ENCODE measurements around the gene SS18L1. TPM values are rescaled to one million over a fixed set of nuclear protein-coding genes. Genes with fewer than 3 reads are reported as not detected.

The SS18L1 gene
- total and polyA plus RNA-seq, 2 donors: 8.8 to 18.0 TPM

DNA sequence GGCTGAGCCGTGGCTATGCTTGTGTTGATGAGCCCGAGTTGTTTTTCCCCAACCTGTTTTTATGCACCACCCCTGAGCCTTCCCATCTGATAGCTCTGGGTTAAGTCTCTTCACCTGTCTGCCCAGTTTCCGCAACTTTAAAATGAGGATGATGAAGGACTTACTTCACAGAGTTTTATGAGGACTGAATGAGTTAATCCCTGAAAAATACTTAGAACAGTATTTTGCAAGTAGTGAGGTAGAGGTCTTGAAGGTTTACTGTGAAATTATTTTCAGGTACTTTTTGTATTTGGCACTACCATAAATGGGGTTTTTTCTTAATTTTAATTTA is 42.5 kb downstream of the SS18L1 start:
- Histone ChIP-seq H3K27ac (ENCODE audit: low read depth) (no peak overlapping the region), H3K4me1 (ENCODE audit: insufficient read depth) (no peaks in the 10 kb centered on the region), H3K4me3 (ENCODE audit: low read depth, low read length) (no peak overlapping the region), H3K36me3 (ENCODE audit: insufficient read depth) (no peaks in the 10 kb centered on the region)
- 84% methylated on average over 3 of the region's 3 CpGs for WGBS
- DNase-seq (ENCODE audit: extremely low spot score): no peak

DNA sequence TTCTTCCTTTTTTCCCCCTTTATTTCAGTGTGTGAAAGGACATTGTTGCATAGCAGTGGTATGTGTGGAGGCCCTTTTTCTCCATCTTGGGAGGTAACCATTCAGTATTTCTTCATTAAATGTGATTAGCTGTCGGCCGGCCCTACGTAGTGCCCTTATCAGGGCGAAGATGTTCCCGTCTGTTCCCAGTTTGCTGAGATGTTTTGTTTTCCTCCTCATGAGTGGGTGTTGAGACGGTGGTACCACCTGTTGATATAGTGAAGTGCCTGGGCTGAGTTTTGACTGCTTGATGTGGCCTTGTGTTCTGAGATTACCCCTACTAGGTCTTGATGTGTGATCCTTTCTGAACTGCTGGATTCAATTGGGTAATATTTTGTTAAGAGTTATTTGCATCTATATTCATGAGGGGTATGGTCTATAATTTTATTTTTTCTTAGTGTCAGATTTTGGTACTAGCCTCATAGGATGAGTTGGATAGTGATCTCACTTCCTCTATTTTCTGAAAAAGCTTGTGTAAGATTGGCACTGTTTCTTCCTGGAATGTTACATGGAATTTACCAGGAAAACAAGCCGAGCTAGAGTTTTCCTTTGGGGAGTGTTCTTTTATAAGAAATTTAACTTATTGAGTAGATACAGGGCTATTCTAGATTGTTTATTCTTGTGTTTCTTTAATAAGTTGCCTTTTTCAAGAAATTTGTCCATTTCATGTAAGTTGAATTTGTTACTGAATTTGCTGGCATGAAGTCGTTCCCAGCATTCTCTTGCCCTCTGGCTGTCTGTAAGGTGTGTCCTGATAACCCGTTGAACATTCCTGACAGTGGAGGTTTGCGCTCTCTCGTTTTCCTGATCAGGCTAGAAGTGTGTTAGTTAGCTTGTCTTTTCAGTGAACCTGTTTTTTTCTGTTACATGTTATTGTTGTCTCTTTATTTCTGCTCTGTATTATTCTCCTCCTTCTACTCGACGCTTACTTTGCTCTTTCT is 43.6 kb downstream of the SS18L1 start:
- Histone ChIP-seq H3K27ac (ENCODE audit: low read depth) (no peak overlapping the region), H3K4me3 (ENCODE audit: low read depth, low read length) (no peak overlapping the region), H3K36me3 (ENCODE audit: insufficient read depth) (no peaks in the 10 kb centered on the region), H3K4me1 (ENCODE audit: insufficient read depth) (no peaks in the 10 kb centered on the region)
- WGBS: 78% methylated on average over 13 of the region's 13 CpGs
- DNase-seq (ENCODE audit: extremely low spot score): no peak

GRCh38 chr20:62190639-62191411 is 47.3 kb downstream of the SS18L1 start:
- WGBS: 86% methylated on average over 25 of the region's 25 CpGs

DNA sequence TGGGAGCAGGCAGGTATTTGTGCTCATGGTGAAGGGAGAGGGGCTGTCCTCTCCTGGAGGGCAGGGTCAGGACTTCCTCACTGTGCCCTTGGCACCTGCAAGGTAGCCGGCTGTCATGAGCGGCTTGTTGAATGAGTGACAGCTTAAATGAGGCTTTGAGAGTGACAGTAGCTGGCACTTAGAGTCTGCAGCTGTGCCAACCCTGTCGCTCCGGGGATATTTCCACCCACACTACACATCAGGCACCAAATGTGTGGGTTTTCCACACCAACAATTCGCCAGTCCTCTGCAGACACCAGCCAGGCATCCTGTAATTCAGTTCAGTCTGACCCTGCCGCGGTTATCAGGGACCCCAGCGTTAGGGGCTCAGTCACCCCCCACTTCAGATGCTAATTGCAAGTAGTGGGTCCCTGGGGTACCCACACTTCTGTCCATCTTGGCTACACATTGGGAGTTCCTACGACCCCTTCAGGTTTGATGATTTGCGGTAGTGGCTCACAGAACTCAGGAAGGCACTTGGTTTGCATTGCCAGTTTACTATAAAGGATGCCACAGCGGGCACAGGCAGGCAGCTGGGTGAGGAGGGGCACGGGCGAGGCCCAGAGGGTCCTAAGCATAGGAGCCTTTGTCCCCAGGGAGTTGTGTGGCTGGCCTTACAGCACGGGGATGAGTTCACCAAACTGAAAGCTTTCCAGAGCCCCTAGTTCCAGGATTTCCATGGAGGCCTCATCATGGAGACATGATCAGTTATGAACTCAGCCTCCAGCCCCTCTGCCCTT is 48.4 kb downstream of the SS18L1 start:
- H3K4me3 ChIP-seq (ENCODE audit: low read depth, low read length): no peak overlapping the region
- no peak overlapping the region for H3K27ac ChIP-seq (ENCODE audit: low read depth)
- no peak for DNase-seq (ENCODE audit: extremely low spot score)
- no peaks in the 10 kb centered on the region for H3K4me1 ChIP-seq (ENCODE audit: insufficient read depth)
- no peaks in the 10 kb centered on the region for H3K36me3 ChIP-seq (ENCODE audit: insufficient read depth)
- WGBS: 91% methylated on average over 14 of the region's 14 CpGs

More at GRCh38 chr20:62190639-62191411, 47.3 kb downstream of the SS18L1 start:
- no peaks in the 10 kb centered on the region for H3K4me1 ChIP-seq (ENCODE audit: insufficient read depth)
- H3K36me3 ChIP-seq (ENCODE audit: insufficient read depth): no peaks in the 10 kb centered on the region
- H3K27ac ChIP-seq (ENCODE audit: low read depth): no peak overlapping the region
- DNase-seq (ENCODE audit: extremely low spot score): no peak
- no peak overlapping the region for H3K4me3 ChIP-seq (ENCODE audit: low read depth, low read length)

- 86% methylated on average over 10 of the region's 10 CpGs for WGBS
- Histone ChIP-seq H3K27ac (ENCODE audit: low read depth) (no peak overlapping the region), H3K36me3 (ENCODE audit: insufficient read depth) (no peaks in the 10 kb centered on the region), H3K4me1 (ENCODE audit: insufficient read depth) (no peaks in the 10 kb centered on the region), H3K4me3 (ENCODE audit: low read depth, low read length) (no peak overlapping the region)
- no peak for DNase-seq (ENCODE audit: extremely low spot score)
Measured at GRCh38 chr20:62192635-62193034, 49.1 kb downstream of the SS18L1 start.

DNA sequence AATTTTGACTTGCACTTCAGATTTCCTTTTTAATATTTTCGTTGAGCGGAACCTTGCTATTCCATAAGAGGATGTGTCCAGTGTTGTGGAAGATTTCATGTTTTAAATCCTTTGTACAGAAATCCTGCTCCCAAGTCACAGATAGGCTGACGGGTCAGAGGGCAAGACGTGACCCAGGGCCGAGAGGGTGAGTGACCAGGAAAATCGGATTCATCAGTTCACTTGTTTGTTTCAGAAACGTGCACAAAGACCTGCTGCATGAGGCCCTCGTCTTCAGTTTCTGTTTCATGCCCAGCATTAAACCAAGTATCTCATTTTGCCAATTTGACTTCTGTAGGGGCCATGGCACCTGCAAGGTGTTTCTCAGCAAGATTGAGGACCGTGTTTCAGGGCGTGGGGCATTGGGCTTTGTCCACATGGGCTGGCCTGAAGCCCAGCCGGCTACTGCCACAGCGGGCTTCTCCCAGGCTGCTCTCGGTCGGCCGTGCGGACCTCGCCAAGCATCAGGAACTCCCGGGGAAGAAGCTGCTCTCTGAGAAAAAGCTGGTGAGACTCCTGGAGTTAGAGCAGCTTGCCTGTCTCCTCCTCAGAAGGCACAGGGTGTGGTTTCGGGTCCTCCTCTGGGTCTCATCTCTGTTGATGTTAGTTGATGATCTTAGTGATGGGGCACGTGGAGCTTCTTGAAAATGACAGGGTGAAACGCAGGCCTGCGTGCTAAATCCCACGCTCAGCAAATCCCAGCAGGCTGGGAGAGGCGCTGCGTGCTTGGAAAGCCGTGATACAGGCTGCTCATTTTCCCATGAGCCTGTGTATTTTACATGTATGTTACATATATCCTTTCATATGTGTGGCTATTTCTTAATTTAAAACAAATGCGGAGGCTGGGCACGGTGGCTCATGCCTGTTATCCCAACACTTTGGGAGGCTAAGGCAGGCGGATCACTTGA is 49.8 kb downstream of the SS18L1 start:
- WGBS: 89% methylated on average over 29 of the region's 29 CpGs
- no peak overlapping the region for H3K27ac ChIP-seq (ENCODE audit: low read depth)
- no peak for DNase-seq (ENCODE audit: extremely low spot score)
- no peaks in the 10 kb centered on the region for H3K4me1 ChIP-seq (ENCODE audit: insufficient read depth)
- no peak overlapping the region for H3K4me3 ChIP-seq (ENCODE audit: low read depth, low read length)
- peaks cover 2% of the 10 kb centered on the region for H3K36me3 ChIP-seq (ENCODE audit: insufficient read depth)

DNA sequence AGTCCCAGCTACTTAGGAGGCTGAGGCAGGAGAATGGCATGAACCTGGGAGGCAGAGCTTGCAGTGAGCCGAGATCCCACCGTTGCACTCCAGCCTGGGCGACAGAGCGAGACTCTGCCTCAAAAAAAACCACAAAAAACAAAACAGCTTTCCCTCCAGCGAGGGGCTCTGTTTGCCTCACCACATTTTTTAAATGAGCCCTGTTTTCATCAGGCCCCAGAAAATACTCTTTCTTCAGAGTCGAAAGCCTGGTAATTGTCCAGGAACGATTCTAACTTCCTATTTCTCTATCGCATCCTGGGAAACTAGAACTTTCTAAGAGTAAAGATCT is 51.5 kb downstream of the SS18L1 start:
- WGBS: 85% methylated on average over 8 of the region's 8 CpGs

GRCh38 chr20:62195736-62196135 is 52.2 kb downstream of the SS18L1 start:
- no peaks in the 10 kb centered on the region for H3K4me1 ChIP-seq (ENCODE audit: insufficient read depth)
- H3K27ac ChIP-seq (ENCODE audit: low read depth): no peak overlapping the region
- DNase-seq (ENCODE audit: extremely low spot score): no peak
- H3K4me3 ChIP-seq (ENCODE audit: low read depth, low read length): no peak overlapping the region
- 94% methylated on average over 10 of the region's 10 CpGs for WGBS
- peaks cover 3% of the 10 kb centered on the region for H3K36me3 ChIP-seq (ENCODE audit: insufficient read depth)

More for the DNA sequence above, 51.5 kb downstream of the SS18L1 start:
- H3K4me1 ChIP-seq (ENCODE audit: insufficient read depth): no peaks in the 10 kb centered on the region
- DNase-seq (ENCODE audit: extremely low spot score): no peak
- H3K36me3 ChIP-seq (ENCODE audit: insufficient read depth): peaks cover 2% of the 10 kb centered on the region
- H3K27ac ChIP-seq (ENCODE audit: low read depth): no peak overlapping the region
- H3K4me3 ChIP-seq (ENCODE audit: low read depth, low read length): no peak overlapping the region

DNA sequence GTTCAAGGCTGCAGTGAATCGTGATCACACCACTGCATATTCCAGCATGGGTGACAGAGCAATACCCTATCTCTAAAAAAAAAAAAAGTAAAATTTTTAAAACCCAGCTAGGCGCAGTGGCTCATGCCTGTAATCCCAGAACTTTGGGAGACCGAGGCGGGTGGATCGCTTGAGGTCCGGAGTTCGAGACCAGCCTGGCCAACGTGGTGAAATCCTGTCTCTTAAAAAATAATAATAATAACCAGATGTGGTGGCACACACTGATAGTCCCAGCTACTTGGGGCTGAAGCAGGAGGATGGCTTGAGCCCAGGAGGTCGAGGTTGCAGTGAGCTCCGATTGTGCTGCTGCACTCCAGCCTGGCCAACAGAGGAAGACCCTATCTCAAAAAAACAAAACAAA is 52.7 kb downstream of the SS18L1 start:
- WGBS: 96% methylated on average over 10 of the region's 10 CpGs
- Histone ChIP-seq H3K27ac (ENCODE audit: low read depth) (no peak overlapping the region), H3K36me3 (ENCODE audit: insufficient read depth) (peaks cover 6% of the 10 kb centered on the region), H3K4me3 (ENCODE audit: low read depth, low read length) (no peak overlapping the region), H3K4me1 (ENCODE audit: insufficient read depth) (no peaks in the 10 kb centered on the region)
- no peak for DNase-seq (ENCODE audit: extremely low spot score)

- WGBS: 93% methylated on average over 9 of the region's 9 CpGs
- no peak for DNase-seq (ENCODE audit: extremely low spot score)
- Histone ChIP-seq H3K27ac (ENCODE audit: low read depth) (no peak overlapping the region), H3K4me3 (ENCODE audit: low read depth, low read length) (no peak overlapping the region), H3K4me1 (ENCODE audit: insufficient read depth) (no peaks in the 10 kb centered on the region), H3K36me3 (ENCODE audit: insufficient read depth) (peaks cover 8% of the 10 kb centered on the region)
Measured at GRCh38 chr20:62197311-62197710, 53.7 kb downstream of the SS18L1 start.

GRCh38 chr20:62197801-62198200 is 54.2 kb downstream of the SS18L1 start:
- DNase-seq (ENCODE audit: extremely low spot score): no peak
- 93% methylated on average over 18 of the region's 18 CpGs for WGBS
- peaks cover 8% of the 10 kb centered on the region for H3K36me3 ChIP-seq (ENCODE audit: insufficient read depth)
- H3K4me1 ChIP-seq (ENCODE audit: insufficient read depth): no peaks in the 10 kb centered on the region
- no peak overlapping the region for H3K27ac ChIP-seq (ENCODE audit: low read depth)
- H3K4me3 ChIP-seq (ENCODE audit: low read depth, low read length): no peak overlapping the region

GRCh38 chr20:62198496-62198895 is 54.9 kb downstream of the SS18L1 start:
- DNase-seq (ENCODE audit: extremely low spot score): no peak
- H3K27ac ChIP-seq (ENCODE audit: low read depth): no peak overlapping the region

GRCh38 chr20:62198931-62199330 is 55.4 kb downstream of the SS18L1 start:
- Histone ChIP-seq H3K36me3 (ENCODE audit: insufficient read depth) (peaks cover 8% of the 10 kb centered on the region), H3K4me3 (ENCODE audit: low read depth, low read length) (no peak overlapping the region), H3K4me1 (ENCODE audit: insufficient read depth) (no peaks in the 10 kb centered on the region), H3K27ac (ENCODE audit: low read depth) (no peak overlapping the region)
- no peak for DNase-seq (ENCODE audit: extremely low spot score)
- 98% methylated on average over 18 of the region's 18 CpGs for WGBS

More at GRCh38 chr20:62198496-62198895, 54.9 kb downstream of the SS18L1 start:
- no peak overlapping the region for H3K4me3 ChIP-seq (ENCODE audit: low read depth, low read length)
- peaks cover 8% of the 10 kb centered on the region for H3K36me3 ChIP-seq (ENCODE audit: insufficient read depth)
- no peaks in the 10 kb centered on the region for H3K4me1 ChIP-seq (ENCODE audit: insufficient read depth)
- WGBS: 95% methylated on average over 17 of the region's 17 CpGs
